ENCODE results near the gene WDR7. TPM values are rescaled to one million over a fixed set of nuclear protein-coding genes. Genes with fewer than 3 reads are reported as not detected.

Gene WDR7
- total RNA-seq, 6 experiments from 2014 or later: 10.4 to 18.8 (median 15.3) TPM

DNA sequence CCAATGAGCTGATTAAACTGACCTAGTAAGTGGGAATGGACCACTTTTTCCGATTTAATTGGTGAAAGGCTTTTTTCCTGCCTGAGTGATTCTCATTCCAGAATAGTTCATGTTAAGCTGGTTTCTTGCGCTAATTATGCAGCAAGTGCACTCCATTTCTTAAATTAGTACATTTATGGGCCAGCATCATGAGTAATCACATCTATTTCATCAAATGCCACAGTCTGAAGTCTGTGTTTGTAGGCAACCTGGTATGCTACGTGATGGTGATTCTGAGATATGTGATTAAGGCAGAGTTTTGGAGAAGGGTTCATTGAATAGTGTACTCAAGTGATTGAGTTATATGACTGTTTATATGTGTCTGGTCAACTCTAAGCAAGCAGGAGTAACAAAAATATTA is 367.7 kb downstream of the WDR7 start:
- H3K36me3 ChIP-seq: peaks cover 0 to 4% (median 0%) of the 10 kb centered on the region in 4 donors
- no peaks in the 10 kb centered on the region for H3K9me3 ChIP-seq
- no peaks in the 10 kb centered on the region for H3K27me3 ChIP-seq
- no peaks in the 10 kb centered on the region for H3K4me1 ChIP-seq
- intact Hi-C loops (cut with DNase I): no loop called here
- ATAC-seq (no peak), DNase-seq (no peak)
- 77% methylated on average over 3 of the region's 3 CpGs for WGBS (ENCODE audit: insufficient coverage, low coverage, low lambda C conversion rate, missing lambda C conversion rate)
- no peak overlapping the region for H3K4me3 ChIP-seq
- TF ChIP-seq POLR2A (IDR thresholded peaks at IDR 0.05): no peak
- TF ChIP-seq, protein P1, sequence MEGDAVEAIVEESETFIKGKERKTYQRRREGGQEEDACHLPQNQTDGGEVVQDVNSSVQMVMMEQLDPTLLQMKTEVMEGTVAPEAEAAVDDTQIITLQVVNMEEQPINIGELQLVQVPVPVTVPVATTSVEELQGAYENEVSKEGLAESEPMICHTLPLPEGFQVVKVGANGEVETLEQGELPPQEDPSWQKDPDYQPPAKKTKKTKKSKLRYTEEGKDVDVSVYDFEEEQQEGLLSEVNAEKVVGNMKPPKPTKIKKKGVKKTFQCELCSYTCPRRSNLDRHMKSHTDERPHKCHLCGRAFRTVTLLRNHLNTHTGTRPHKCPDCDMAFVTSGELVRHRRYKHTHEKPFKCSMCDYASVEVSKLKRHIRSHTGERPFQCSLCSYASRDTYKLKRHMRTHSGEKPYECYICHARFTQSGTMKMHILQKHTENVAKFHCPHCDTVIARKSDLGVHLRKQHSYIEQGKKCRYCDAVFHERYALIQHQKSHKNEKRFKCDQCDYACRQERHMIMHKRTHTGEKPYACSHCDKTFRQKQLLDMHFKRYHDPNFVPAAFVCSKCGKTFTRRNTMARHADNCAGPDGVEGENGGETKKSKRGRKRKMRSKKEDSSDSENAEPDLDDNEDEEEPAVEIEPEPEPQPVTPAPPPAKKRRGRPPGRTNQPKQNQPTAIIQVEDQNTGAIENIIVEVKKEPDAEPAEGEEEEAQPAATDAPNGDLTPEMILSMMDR (IDR thresholded peaks at IDR 0.05): no peak
- H3K27ac ChIP-seq: no peak overlapping the region

GRCh38 chr18:57022716-57023115 is 371.6 kb downstream of the WDR7 start:
- no peaks in the 10 kb centered on the region for H3K27me3 ChIP-seq
- peaks cover 0 to 9% (median 0%) of the 10 kb centered on the region in 4 donors for H3K4me1 ChIP-seq
- intact Hi-C loops (cut with DNase I): no loop called here
- DNase-seq (no peak), ATAC-seq (no peak)
- no peak overlapping the region for H3K4me3 ChIP-seq
- TF ChIP-seq, protein P1 (IDR thresholded peaks at IDR 0.05): no peak
- TF ChIP-seq POLR2A (IDR thresholded peaks at IDR 0.05): no peak
- H3K9me3 ChIP-seq: no peaks in the 10 kb centered on the region
- 96% methylated on average over 4 of the region's 4 CpGs for WGBS (ENCODE audit: insufficient coverage, low coverage, low lambda C conversion rate, missing lambda C conversion rate)
- no peak overlapping the region for H3K27ac ChIP-seq
- peaks cover 0 to 4% (median 0%) of the 10 kb centered on the region in 4 donors for H3K36me3 ChIP-seq

DNA sequence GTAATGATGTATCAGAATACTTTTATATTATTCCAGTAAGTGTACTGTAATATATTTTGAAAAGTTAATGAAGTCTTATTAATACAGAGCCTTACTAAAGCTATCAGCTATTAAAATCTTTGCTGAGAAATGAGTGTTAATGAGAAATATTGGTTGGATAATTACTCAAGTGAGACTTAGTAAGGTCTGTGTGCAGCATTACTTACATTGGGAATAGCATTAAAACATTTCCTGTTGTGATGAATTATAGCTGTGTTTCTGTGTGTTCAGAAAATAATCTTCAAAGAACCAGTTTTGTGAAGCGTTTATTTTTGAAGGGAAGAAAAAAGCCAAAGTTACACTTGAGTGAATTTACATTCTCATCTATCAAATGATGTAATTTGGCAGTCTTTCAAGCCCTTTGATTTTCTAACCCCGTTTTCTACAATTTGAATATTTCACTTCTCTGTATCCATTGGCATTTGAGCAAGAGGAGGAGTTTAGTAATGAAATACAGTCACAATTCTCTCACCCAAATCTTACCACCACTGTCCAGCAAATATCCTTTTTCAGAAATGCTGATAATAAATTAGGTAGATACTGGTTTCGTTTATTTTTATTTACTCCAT is 372.2 kb downstream of the WDR7 start:
- ATAC-seq: no peak
- Histone ChIP-seq H3K4me1 (peaks cover 0 to 12% (median 0%) of the 10 kb centered on the region in 4 donors), H3K36me3 (peaks cover 0 to 4% (median 0%) of the 10 kb centered on the region in 4 donors), H3K27me3 (no peaks in the 10 kb centered on the region), H3K27ac (no peak overlapping the region), H3K9me3 (no peaks in the 10 kb centered on the region), H3K4me3 (no peak overlapping the region)
- 49% methylated on average over 3 of the region's 3 CpGs for WGBS (ENCODE audit: insufficient coverage, low coverage, low lambda C conversion rate, missing lambda C conversion rate)
- intact Hi-C loops (cut with DNase I): no loop called here
- DNase-seq: no peak
- no peak for TF ChIP-seq POLR2A (IDR thresholded peaks at IDR 0.05)
- TF ChIP-seq, protein P1 (IDR thresholded peaks at IDR 0.05): no peak

DNA sequence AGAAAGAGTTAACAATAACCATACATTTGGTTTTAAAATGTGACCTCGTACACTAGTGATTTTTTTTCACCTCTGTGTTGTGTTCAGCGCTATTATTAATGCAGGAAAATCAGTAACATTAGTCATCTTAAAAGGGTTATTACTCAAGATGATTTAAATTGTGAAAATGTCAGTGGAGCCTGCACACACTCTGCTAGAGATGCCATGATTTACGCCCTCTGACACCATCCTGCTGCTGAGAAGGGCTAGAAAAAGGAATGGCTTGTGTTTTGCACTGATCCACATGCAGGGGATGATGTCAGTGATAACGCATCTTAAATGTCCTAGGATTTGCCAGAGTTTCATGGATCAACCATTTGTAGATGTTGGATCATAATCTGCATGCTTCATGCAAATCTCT is 374.4 kb downstream of the WDR7 start:
- Histone ChIP-seq H3K9me3 (no peaks in the 10 kb centered on the region), H3K36me3 (peaks cover 0 to 4% (median 0%) of the 10 kb centered on the region in 4 donors), H3K4me3 (no peak overlapping the region), H3K4me1 (peaks cover 0 to 16% (median 2%) of the 10 kb centered on the region in 4 donors), H3K27ac (no peak overlapping the region), H3K27me3 (no peaks in the 10 kb centered on the region)
- no peak for ATAC-seq
- 87% methylated on average over 4 of the region's 4 CpGs for WGBS (ENCODE audit: insufficient coverage, low coverage, low lambda C conversion rate, missing lambda C conversion rate)
- intact Hi-C loops (cut with DNase I): no loop called here
- TF ChIP-seq POLR2A (IDR thresholded peaks at IDR 0.05): no peak
- TF ChIP-seq, protein P1 (IDR thresholded peaks at IDR 0.05): no peak
- no peak for DNase-seq
